Measurements from ENCODE around the gene COL9A1.
"Not testable (repeated sequence)": the region's sequence is repeated elsewhere in the genome, so short reads cannot be mapped to it uniquely, and the experiment has no call there.

COL9A1 gene

DNA sequence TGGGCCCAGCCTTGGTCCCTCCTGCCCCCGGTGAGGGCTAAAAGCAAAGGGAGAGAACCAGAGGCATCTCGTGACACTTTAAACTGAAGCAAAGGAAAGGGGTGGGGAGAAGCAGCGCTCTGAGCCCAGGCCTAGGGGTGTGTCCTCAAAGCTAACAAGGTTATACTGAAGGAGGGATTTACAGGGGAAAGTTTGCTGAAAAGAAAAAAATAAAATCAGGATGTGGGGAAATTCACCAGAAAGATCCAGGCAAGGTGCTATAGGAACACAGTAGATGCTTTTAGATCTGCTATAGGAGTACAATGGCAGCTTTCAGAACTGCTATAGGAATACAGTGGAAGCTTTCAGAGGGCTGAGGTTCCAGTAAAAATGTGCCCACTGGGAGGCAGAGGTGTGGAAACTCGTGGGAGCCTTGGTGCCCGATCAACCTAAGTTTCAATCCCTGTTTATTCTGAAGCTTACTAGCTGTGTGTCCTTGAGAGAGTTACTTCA lies at the start of gene COL9A1:
Gene COL9A1 (minus strand): TSS at position 51 of the 492 bp plus-strand sequence. CDS start 160 bp downstream, outside the sequence.
- no peak for DNase-seq (ENCODE audit: low spot score)

GRCh38 chr6:70351461-70351860 lies 48.6 kb upstream of the COL9A1 start:
- DNase-seq (ENCODE audit: low spot score) = no peak

DNA sequence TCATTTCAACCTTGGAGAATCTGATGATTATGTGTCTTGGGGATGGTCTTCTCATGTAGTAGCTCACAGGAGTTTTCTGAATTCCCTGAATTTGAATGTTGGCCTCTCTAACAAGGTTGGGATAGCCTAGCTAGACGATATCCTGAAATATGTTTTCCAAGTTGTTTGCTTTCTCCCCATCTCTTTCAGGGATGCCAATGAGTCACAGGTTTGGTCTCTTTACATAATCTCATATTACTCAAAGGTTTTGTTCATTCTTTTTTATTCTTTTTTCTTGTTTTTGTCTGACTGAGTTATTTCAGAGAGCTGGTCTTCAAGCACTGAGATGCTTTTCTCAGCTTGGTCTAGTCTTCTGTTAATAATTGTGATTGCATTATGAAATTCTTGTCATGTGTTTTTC lies 42.7 kb upstream of the COL9A1 start:
- DNase-seq (ENCODE audit: low spot score) = no peak

DNA sequence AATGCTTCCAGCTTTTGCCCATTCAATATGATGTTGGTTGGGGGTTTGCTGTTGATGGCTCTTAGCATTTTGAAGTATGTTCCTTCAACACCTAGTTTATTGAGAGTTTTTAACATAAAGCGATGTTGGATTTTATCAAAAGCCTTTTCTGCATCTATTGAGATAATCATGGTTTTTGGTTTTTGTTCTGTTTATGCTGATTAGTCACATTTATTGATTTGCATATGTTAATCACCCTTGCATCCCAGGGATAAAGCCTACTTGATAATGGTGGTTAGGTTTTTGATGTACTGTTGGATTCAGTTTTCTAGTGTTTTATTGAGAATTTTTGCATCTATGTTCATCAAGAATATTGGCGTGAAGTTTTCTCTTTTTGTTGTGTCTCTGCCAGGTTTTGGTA lies 40.4 kb upstream of the COL9A1 start:
- no peak for DNase-seq (ENCODE audit: low spot score)

DNA sequence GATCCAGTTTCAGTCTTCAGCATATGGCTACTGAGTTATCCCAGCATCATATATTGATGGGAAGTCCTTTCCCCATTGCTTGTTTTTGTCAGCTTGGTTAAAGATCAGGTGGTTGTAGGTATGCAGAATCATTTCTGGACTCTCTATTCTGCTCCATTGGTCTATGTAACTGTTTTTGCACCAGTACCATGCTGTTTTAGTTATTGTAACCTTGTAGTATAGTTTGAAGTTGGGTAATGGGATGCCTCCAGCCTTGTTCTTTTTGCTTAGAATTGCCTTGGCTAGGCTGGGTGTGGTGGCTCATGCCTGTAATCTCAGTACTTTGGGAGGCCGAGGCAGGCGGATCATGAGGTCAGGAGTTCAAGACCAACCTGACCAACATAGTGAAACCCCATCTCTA lies 36.9 kb upstream of the COL9A1 start:
- not testable (repeated sequence) for DNase-seq (ENCODE audit: low spot score)

- DNase-seq (ENCODE audit: low spot score) = no peak
These were observed 35.9 kb upstream of the COL9A1 start for GRCh38 chr6:70338775-70339174.

GRCh38 chr6:70337743-70338105 lies 34.8 kb upstream of the COL9A1 start:
- DNase-seq (ENCODE audit: low spot score) = no peak

- DNase-seq (ENCODE audit: low spot score) = no peak
These were observed 34.3 kb upstream of the COL9A1 start for GRCh38 chr6:70336996-70337742.

DNA sequence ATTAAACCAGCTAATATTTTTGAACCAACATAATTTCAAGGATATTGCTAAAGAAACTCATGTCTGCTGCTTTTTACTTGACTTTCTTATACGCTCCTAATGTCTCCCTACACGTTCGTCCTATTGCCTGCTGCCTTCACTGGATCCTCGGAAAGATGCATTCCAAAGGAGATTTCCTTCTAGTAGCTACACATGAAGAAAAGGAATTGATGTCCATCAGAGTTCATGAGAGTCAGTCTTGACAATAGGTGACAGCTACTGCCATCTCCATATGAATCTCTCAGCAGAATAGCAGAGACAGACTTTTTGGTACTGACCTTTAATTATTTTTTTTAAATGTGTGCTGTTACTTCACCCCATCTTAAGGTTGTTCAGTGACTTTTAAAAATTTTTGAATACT lies 24.2 kb upstream of the COL9A1 start:
- DNase-seq (ENCODE audit: low spot score) = no peak

- no peak for DNase-seq (ENCODE audit: low spot score)
These were observed 22.1 kb upstream of the COL9A1 start for GRCh38 chr6:70325009-70325408.

DNA sequence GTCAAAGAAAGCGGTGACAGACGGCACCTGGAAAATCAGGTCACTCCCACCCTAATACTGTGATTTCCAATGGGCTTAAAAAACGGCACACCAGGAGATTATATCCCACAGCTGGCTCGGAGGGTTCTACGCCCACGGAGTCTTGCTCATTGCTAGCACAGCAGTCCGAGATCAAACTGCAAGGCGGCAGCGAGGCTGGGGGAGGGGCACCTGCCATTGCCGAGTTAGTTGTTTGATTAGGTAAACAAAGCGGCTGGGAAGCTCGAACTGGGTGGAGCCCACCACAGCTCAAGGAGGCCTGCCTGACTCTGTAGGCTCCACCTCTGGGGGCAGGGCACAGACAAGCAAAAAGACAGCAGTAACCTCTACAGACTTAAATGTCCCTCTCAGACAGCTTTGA lies 14.9 kb upstream of the COL9A1 start:
- DNase-seq (ENCODE audit: low spot score) = not testable (repeated sequence)

DNA sequence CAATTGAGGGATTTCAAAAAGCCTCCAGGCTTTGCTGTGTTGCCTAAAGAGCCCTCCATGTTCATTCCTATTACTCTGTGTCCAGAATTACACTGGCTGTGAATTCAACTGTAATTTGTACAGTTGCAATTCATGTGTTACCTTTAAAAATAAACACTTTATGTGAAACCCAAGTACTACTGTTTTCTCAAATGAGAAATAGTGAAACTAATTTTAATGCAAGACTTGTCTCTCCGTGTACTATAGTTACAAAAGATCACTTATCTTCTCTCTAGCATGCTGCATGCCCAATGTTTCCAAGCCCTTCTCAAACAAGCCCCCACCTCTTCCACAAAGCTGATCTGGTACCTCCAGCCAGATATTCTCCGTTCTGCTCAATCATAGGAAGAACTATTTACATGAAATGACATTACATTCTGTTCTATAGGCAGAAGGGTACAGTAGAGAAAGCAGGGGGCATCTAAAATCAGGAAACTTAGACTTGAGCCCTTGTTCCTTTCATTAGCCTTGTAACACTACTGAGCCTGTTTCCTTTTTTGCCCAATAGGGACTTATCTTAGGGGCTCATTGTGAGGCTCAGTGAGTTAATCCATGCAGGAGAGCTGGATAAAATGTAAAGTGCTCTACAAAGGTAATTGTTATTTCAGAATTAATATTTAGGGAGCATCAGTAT lies 12.3 kb upstream of the COL9A1 start:
- DNase-seq (ENCODE audit: low spot score) = no peak

DNA sequence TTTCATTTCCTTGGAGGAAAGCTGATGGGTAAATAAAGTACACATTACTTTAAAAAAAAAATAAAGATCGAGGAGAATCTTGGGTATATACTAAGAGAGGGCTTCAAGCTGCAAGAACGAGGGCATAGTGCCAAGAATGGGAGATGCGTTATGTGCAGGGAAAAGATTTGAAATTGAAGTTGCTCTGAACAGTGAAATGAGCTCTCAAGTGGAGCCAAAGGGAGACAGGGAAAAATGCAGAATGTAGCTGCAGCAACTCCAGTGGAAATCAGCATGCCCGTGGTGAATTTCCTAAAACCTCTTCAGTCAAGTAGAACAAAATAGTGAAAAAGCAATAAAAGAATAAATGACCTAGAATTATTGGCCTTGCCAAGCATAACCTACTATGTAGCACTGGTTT lies 11.4 kb upstream of the COL9A1 start:
- no peak for DNase-seq (ENCODE audit: low spot score)

DNA sequence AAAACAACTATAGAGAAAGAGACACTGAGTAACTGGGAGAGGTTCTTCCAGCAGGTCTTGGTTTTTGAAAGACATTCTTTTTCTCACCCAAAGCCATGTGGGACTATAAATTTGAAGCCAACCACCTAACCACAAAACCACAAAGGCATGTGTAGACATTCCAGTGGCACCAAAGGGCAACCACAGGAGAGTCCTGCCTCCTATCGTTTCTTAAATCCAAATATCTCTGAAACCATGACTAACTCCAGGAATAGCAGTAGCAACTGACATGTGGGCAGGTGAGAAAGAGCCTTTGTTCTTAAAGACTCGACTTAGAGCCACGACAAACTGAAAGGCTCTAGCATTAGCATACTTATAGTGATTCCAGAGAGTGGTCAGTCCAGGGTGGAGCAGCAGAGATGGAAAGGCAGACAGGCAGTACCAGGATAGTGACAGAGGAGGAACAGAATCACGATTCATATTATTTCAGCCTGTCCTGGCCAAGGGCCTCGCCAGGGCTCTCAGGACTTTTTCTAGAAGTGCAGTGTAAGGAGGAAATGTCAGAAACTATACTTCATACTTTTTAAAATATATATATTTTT lies 9.4 kb upstream of the COL9A1 start:
- DNase-seq (ENCODE audit: low spot score) = no peak

DNA sequence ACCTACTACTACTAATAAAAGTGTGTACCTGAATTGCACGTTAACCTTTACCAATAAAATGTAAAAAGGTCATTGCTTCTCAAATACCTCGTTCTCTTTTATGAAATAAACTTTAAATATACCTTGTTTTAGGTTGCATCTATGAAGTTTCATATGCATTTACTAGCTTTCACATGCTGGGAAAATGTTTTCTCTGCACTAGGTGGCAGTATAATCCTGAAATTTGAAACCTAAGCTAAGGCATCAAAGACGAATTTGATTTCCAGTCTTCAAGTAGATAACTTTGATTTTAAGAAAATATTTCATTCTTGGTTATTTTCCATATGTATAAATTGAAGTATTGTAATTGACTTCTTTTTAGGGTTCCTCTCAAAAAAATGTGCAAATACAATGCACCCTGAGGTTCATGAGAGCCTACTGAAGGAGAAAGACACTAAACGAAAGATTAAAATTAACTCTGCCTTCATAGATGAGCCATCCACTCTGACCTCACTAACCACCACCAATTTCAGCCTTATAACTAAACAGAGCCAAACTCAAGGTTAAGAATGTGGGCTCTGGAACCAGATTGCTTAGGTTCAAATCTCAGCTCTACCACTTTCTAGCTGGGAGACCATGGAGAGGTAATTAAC lies 7.3 kb upstream of the COL9A1 start:
- DNase-seq (ENCODE audit: low spot score) = peak; percentile 25

GRCh38 chr6:70309243-70309642 lies 6.4 kb upstream of the COL9A1 start:
- DNase-seq (ENCODE audit: low spot score) = no peak

- peak; percentile 2 for DNase-seq (ENCODE audit: low spot score)
These were observed 5.3 kb upstream of the COL9A1 start for GRCh38 chr6:70308142-70308541.

DNA sequence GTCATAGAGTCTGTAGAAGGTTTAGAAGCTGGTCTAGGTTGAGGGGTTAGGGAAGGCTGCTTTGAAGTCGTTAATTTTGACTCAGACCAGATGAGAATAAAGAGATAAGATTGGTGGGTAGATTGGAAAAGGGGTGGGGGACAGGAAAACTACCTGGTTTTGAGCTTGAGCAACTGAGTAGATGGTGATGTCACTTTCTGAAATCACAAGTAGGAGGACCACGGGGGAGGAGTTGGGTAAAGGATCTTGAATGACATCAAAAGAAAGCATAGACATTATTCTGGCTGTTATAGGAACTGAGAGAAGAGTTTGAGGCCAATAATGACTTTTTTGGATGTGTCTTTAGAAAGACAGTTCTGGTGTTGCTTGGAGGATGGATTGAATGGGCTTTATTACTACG lies 4.1 kb upstream of the COL9A1 start:
- no peak for DNase-seq (ENCODE audit: low spot score)

GRCh38 chr6:70304616-70305015 lies 1.7 kb upstream of the COL9A1 start:
- no peak for DNase-seq (ENCODE audit: low spot score)

DNA sequence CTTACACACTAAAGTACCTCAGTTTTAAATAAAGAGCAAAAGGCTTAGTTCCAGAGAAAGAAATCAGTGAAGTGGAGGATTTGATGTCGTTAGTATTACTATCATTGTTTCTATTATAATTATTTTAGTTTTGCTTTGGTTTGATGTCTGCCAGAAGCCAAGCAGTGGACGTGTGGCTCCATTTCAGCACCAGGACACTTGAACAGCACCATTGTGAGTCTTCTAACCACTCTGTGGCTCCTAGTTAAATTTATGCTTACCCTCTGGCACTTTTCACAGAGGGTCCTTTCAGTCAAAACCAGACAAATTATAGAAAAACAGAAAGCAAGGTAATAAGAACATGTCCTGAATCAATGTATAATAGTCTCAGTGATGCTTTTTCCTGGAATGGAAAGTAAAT lies 3.4 kb downstream of the COL9A1 start:
- DNase-seq (ENCODE audit: low spot score) = no peak

- DNase-seq (ENCODE audit: low spot score) = no peak
These were observed 4.8 kb downstream of the COL9A1 start for GRCh38 chr6:70298068-70298467.

DNA sequence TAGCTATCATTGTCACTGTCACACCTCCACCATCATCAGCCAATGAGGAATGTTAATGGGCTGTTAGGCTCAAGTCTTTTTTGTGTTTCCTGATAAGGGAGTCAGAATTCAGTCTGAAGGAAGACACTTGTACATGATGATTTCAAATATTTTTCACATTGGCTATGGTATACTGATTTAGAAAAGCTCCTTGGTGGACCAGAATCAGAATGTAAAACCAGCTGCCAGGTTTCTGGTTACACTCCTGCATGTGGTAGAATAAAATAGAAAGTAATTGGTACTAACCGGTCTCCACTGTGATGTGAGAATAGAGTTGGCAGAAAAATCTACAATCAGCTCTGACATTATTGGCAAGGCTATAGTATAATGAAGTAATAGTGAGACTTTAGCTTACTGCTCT lies 10.7 kb downstream of the COL9A1 start:
- no peak for DNase-seq (ENCODE audit: low spot score)

- DNase-seq (ENCODE audit: low spot score) = no peak
These were observed 13.6 kb downstream of the COL9A1 start for GRCh38 chr6:70289299-70289698.
